T47D (cell line): ENCODE results near the gene CHI3L1.
"Not testable (repeated sequence)": the region's sequence is repeated elsewhere in the genome, so short reads cannot be mapped to it uniquely, and the experiment has no call there.

Source experiments
- DNase-seq, 2 experiments: peaks; one replicate each; pipeline versions ENCODE4 v3.0.0 to v3.0.0-alpha.2; 2011 to 2012; ENCODE audit warnings: low read depth in 1 of 2, low spot score in 1 of 2
- JUND ChIP-seq: IDR thresholded peaks from 2 replicates; pipeline ENCODE4 v1.6.1; 2012; ENCODE audit warnings: low read depth
- in situ Hi-C: cut with HindIII; loops from 2 replicates; pipeline ENCODE4 v1.10.0; 2016; ENCODE audit warnings: low sequenced_read_pairs, low pct_unique_long_range_greater_than_20kb

Gene CHI3L1

GRCh38 chr1:203186446-203187303 is at the start of gene CHI3L1:
TSS of gene CHI3L1 (minus strand) at chr1:203186704. CDS start at chr1:203186623, 81 bp downstream.
- TF ChIP-seq JUND, result no peak
- in situ Hi-C loops, result no loop called here
- peak in 1 of 2 experiments; percentile 29 for DNase-seq

- in situ Hi-C loops, DNase-seq: not testable (repeated sequence)
These were observed 48.4 kb upstream of the CHI3L1 start for GRCh38 chr1:203234901-203235300.

GRCh38 chr1:203229471-203230135 is 43.1 kb upstream of the CHI3L1 start, which contains the start of gene CHIT1:
TSS of gene CHIT1 (minus strand) at chr1:203229673. CDS start at chr1:203229636, 37 bp downstream.
- in situ Hi-C loops, result no loop called here
- no peak for TF ChIP-seq JUND
- no peak for DNase-seq

DNA sequence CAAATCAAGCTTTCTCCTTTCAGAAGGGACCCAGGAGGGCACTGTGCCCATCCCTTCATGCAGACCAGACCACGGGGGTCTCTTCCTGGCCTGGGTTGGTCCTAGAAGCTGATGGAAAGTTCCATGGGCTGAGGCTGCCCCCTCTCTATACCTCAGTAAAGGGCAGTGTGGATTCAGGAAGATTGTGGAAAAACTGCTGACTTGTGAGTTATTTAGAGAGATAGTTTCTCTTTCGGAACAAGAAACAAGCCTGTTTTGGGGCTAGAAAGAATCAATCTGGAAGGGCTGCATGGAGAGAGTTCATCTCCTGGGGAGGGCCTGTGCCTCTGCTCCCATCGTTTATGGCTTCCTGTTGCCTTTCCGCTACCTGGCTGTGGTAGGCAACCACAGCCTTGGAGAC is 42.2 kb upstream of the CHI3L1 start:
- TF ChIP-seq JUND, result no peak
- DNase-seq, result no peak
- in situ Hi-C loops, result no loop called here

DNA sequence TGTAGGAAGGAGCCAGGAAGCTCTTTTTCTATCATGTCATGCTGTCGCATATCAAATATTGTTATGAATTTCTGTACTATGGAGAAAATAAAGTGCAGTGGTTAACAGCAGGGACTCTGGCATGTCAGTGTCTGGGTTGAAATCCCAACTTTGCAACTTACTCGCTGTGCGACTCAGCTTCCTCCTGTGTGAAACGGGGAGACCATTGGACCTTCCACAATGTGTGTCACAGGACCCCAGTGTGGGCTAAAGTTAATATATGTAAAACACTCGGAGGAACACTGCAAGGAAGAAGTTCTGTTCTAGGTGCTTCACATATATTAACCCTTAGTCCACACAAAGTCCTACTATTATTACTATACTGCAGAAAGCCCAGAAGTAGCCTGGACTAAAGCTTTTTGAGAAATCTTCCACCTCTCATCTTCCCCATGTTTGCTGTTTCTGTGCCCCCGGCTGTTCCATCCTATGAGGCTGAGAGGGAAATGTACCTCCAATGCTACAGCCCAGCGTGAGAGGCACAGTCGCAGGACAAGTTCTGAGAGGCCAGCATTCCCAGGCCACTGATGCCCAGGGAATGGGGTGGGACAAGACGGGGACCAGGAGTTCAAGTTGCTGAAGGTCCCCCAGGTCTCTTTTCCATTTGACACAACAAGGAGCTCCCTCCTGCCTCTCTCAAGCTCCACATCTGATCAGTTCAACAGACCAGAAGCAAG is 41.0 kb upstream of the CHI3L1 start:
- DNase-seq, result no peak
- no peak for TF ChIP-seq JUND
- in situ Hi-C loops, result no loop called here

- in situ Hi-C loops, result no loop called here
These were observed 38.6 kb upstream of the CHI3L1 start for GRCh38 chr1:203225071-203225470.

GRCh38 chr1:203223012-203223775 is 36.7 kb upstream of the CHI3L1 start:
- in situ Hi-C loops, result no loop called here
- TF ChIP-seq JUND, result no peak
- DNase-seq, result no peak

More at GRCh38 chr1:203225071-203225470, 38.6 kb upstream of the CHI3L1 start:
- no peak for TF ChIP-seq JUND
- DNase-seq, result no peak

- TF ChIP-seq JUND, result no peak
- peak in 1 of 2 experiments; percentile 61 for DNase-seq
- in situ Hi-C loops, result no loop called here
These were observed 33.4 kb upstream of the CHI3L1 start for GRCh38 chr1:203219934-203220333.

DNA sequence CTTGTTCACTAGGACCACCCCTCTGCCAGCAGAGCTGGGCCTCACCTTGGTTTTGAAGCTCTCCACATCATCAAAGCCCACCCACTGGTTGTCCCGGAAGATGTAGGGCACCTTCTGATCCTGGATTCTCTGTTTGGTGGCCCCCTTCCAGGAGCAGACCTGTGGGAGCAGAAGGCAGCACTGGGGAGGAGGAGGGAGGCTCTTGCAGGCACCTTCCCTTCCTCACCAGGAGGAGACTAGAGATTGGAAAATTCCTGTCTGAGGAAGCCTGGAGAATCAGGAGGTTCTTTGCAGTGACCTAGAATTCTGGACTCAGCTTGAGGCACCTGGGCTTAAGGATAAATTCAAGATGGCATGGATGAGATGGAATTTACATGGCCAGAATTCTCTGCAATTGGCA is 32.7 kb upstream of the CHI3L1 start:
- in situ Hi-C loops, result no loop called here
- DNase-seq, result no peak
- TF ChIP-seq JUND, result no peak

- no peak for TF ChIP-seq JUND
- DNase-seq, result no peak
- in situ Hi-C loops, result no loop called here
These were observed 31.2 kb upstream of the CHI3L1 start for GRCh38 chr1:203217668-203218067.

DNA sequence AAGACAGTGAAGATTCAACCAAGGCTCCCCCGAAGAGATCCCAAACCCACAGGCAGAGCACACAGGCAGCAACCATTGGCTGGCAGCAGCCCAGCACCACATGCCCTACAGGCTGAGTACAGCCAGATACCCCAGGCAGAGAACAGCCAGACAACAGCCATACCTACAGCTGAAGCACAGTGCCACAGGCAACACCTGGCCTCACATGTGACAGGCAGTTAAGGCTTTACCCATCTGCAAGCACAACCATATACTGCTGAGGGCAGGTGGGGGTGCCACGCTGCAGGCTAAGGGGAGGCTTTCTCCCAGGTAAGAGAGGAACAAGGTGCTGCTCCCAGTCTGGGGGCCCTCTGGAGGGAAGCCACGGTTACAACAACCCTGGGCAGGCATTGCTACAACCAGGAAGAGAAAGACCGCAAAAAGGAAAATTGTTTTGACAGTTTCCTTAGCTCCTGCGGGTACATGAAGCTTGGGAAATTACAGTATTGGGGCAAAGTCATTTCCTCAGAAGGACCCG is 30.7 kb upstream of the CHI3L1 start:
- DNase-seq, result peak in 1 of 2 experiments; percentile 42

More for the DNA sequence above, 30.7 kb upstream of the CHI3L1 start:
- TF ChIP-seq JUND, result no peak
- in situ Hi-C loops, result no loop called here
